Stimulated activated CD8-positive, alpha-beta memory T cell treated with anti-CD3 and anti-CD28 coated beads, Interleukin-4, amount 100 ng/mL, for 1 hour (primary cell): Measurements from ENCODE around the gene TRRAP.

Source experiments
- DNase-seq, 2 donors: peaks; one replicate each; pipeline ENCODE4 v3.0.0-alpha.2; 2020; ENCODE audit warnings: low read depth in 2 of 2, low spot score in 1 of 2

The TRRAP gene

DNA sequence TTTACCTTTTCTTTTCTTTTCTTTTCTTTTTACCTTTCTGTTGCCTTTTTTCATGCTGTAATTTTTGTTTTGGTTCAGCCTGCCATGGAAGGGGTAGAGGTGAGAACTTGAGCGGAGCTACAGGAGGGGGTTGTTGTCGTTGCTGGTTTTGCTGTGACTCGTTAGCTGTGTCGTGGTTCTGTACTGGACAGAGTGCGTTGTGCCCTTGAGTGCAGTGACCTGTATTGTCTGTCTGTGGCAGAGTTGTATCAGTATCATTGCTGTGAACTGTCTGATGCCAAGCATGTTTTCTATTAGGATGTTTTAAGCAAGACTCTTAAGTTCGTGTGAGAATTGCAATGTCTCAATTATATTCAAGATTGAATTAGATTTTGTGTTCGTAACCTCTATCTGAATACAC is 67.5 kb downstream of the TRRAP start:
- no peak for DNase-seq

DNA sequence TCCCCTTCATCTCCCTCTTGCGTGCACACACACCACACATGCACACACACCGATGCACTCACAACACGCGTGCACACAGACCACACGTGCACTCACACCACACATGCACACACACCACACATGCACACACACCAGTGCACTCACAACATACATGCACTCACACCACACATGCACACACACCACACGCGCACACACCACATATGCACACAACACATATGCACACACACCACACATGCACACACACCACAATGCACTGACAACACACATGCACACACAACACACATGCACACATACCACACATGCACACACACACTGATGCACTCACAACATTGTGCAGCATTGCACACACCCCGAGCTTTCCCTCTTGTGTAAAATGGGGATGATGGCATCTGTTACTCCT is 68.1 kb downstream of the TRRAP start:
- DNase-seq = no peak

DNA sequence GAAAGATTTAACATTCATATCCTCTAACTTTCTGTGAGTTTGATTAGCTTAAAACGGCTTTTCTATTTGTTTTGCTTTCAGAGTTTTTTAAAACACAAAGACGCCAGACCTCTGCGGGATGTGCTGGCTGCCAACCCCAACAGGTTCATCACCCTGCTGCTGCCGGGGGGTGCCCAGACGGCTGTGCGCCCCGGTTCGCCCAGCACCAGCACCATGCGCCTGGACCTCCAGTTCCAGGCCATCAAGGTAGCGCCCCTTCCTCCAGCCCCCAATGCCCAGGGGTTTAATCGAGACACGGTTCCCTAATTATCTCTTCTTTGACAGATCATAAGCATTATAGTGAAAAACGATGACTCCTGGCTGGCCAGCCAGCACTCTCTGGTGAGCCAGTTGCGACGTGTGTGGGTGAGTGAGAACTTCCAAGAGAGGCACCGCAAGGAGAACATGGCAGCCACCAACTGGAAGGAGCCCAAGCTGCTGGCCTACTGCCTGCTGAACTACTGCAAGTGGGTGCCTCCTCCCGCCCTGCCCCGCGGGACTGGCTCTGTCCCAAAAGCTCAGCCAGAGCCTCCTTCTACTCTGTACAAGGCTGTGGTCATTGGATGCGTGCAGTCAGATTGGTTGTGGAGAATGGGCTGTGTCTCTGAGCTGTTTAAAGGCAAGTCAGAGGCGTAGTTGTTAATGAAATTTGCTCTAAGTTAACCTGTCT is 71.2 kb downstream of the TRRAP start:
- DNase-seq = no peak

DNA sequence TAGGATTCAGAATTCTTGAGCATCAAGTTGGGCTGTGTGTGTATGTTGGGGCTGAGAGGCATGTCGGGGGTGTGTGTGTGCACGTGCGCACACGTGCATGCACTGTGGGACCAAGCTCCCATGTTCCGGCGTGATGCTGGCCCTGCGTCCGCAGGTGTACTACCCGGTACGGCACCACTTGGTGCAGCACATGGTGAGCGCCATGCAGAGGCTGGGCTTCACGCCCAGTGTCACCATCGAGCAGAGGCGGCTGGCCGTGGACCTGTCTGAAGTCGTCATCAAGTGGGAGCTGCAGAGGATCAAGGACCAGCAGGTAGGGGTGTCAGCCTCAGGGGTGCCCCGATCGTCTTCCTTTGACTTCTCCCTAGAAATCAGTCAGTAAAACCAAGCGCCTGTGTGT is 77.7 kb downstream of the TRRAP start:
- no peak for DNase-seq

DNA sequence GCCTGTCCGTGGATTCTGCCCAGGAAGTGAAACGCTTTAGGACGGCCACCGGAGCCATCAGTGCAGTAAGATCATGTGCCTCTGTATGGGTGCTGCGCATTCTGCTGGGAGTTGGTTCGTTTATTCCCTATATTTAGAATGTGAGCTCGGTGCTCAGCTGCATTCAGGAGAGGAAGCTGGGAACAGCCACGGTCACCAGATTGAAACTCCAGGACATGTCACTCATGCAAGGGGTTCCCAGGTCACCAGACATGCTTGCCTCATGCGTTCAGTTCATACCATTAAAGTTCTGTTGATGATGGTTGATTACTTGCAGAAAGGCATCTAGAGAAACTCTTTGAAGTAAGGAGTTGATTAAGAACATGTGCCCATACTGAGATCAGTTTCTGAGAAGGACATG is 78.1 kb downstream of the TRRAP start:
- no peak for DNase-seq

DNA sequence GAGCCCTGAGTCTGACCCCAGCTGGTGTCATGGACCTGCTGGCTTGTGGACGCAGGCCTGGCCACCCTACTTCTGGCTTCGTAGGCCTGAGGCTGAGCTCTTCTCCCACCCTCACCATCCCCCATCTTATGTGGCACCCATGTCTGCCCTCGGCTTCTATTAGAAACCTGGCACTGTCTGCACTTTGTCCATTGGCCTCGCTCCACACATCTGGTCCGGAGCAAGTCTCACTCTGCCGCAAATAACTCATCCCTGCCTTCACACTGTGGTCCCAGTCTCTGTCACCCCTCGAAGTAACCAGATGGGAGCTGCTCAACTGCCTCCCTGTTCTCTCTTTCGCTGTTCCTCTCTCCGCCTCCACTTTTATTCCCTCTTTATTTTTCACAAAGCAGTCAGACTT is 78.6 kb downstream of the TRRAP start:
- DNase-seq = no peak

DNA sequence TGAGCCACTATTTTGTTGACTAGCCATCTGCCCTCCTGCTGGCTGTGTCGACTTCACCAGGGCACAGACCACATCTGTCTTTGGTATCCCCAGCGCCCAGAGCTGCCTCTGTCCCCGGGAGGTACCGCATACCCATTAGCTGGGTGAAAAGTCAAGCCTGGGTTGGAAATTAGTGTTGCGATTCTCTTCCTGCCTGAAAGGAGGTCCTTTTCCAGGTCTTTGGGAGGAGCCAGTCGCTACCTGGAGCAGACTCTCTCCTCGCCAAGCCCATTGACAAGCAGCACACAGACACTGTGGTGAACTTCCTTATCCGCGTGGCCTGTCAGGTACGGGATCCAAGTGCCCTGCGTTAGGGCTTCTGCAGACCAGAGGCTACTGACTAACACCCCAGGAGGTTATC is 79.4 kb downstream of the TRRAP start:
- DNase-seq = no peak

DNA sequence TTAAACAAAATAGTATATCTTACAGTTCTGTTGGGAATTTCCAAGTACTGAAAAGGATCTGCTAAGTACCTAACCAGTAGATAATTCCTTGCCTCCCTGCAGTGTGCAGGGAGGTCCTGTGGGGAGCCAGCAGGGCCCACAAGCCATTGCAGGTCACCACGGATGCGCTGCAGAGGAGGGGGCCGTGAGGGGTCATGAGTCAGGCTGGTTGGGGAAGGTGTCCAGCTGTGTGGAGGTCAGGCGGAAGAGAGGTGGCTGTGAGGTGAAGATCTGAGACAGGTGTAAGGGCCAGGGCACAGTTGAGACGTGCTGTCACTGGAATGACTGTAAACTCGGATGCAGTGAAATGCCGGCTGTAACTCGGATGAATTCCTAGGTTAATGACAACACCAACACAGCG is 80.6 kb downstream of the TRRAP start:
- DNase-seq = no peak

DNA sequence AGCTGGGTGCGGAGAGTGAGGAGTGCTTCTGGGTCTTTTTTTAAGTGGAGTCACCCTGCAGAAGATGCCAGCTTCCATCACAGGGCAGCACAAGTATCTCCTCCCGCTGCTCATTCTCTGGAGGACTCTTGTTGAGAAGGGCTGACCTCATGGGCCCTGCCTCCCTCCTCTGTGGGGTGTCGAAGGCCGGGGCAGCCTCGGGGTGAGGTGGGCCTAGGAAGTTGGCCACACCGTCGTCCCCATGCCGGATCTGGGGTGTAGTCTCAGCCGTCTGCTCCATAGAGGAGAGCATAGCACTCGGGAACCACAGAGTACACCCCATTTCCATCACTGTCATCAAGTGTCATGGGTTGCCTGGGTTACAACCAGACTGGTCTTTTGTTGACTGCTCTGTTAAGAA is 85.0 kb downstream of the TRRAP start:
- no peak for DNase-seq

DNA sequence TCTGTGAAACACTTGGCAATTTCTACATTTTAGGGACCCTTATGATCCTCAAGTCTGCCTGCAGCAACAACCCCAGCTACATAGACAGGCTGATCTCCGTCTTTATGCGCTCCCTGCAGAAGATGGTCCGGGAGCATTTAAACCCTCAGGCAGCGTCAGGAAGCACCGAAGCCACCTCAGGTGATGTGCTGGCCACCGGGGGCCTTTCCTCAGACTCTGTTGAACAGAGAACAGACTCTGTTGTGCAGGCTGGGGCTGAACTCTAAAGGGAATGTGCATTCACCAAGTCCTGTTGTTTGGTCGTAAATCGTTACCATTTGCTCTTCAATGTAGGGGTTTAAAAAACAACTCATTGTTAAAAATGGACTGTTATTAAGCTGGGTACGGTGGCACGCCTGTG is 86.3 kb downstream of the TRRAP start:
- DNase-seq = no peak

DNA sequence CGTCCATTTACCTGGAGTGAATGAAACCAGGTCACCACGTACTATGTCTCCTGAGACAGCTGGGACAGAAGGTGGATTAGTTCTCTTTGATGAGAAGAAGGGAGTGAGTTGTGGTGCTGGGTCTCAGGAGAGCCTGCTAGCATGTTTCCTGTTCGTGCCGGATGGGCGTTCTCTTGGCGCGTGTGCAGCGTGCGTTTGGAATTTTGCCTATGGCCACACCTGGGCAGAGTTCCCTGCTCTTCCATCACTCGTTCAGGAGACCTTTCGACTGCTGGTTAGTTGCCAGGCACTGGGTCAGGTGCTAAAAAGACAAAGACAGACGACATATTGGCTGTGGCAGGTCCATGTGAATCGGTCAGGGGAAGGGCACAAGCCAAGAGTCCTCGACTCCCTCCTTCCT is 90.3 kb downstream of the TRRAP start:
- DNase-seq = no peak

DNA sequence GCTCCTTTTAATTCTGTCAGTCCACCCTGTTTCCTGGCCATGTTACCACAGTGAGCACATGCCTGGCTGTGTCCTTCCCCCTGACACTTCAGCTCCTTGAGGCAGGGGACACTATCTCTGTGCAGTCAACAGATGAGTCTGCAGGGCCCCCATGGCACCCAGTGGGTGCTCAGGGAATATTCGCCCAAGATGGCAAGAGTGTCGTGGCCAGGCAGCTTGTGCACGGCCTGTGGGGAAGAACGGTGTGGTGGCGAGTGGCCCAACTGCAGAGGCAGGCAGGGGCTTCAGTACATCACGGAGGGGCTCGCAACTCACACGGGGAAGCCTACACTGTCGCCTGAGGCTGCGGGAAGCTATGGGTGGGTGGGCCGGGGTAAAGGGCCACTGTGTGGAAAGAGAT is 91.1 kb downstream of the TRRAP start:
- no peak for DNase-seq

DNA sequence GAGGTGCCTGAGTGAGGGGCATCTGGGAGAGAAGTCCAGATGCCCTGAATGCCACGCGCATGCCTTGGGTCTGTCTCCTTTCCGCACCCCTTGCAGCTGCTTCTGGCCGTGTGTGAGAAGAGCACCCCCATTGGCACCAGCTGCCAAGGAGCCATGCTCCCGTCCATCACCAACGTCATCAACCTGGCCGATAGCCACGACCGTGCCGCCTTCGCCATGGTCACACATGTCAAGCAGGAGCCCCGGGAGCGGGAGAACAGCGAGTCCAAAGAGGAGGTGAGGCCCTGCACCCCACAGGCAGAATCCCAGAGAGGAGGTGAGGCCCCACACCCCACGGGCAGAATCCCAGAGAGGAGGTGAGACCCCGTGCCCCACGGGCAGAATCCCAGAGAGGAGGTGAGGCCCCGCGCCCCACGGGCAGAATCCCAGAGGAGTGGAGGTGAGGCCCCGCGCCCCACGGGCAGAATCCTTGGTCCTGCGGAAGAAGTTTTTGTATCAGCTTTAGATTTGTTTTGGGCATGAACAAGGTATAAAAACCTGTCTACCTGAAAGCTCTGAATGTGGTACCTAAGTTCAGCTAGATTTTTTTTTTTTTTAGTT is 91.8 kb downstream of the TRRAP start:
- DNase-seq = no peak

DNA sequence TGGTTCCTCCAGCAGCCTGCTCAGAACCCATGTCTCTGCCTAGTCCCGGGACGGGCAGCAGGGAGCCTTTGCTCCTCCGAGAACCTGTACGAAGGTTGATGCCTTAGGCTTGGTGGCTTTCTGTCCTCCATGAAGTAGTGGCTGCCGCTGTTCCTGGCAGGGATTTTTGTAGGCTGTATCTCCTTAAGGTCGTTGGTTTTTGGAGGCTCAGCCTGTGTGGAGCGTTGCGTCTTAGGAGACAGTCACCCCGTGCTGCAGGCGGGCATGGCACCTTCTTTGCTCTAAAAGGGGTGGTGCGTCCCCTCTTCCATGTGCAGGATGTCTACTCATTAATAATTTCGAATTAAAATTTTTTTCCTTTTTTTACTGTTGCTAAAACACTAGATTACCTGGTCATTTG is 92.5 kb downstream of the TRRAP start:
- no peak for DNase-seq

DNA sequence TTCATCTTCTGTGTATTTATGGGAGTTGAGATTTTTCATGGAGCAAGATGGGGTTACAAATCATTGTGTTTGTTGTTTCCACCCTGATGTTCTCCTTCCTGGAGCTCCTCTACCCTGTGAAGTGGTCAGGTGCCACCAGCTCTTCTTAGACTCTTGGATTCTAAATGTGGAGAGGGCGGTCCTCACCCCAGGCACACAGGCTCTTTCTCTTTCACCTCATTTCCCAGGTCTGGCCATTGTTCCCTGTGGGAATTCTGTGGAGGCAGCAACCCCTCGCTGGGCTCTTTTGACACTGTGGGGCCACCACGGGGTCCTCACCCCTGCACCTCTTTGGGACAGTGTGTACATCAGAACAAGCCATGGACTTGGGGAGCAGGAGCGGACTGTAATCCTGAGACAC is 95.9 kb downstream of the TRRAP start:
- no peak for DNase-seq

DNA sequence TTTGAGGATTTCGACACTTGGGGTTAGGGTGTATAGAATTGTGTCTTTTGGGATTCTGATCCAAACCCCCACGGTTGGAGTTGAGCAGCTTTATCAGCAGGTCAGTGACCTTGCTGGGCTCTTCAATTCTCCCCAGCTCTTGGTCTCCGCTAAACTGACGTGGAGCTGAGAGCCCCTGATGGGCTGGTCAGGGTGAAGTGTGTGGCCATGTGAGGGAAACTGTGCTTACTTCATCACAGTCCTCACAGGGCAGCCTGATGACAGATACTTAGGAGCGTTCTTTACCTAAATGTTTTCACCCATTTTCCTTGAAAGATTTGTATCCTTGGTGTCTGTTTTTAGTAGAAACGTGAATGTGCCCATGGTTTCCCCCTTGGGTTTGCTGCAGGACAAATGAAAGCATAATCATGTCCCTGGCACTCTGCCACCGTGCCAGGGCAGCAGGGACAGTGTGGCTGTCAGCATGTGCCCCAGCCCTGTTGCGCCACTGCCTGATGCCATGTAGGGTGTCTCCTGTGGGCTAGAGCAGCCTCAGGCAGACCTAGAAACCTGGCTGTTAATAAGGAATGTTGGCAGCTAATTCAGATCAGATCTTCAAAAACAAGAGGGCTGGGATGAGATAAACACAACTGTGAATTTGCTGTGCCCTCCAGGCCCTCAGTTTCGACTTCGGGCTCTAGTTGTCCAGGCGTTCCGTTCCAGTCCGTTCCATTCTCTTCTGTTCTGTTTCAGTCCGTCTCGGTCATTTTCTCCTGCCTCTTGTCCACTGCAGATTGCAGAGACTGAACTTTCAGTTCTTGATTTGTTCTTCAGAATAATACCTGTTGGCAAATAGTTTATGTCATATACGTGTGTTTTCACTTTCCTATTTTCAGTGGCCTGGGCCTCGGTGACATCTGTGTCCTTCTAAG is 96.8 kb downstream of the TRRAP start:
- no peak for DNase-seq

DNA sequence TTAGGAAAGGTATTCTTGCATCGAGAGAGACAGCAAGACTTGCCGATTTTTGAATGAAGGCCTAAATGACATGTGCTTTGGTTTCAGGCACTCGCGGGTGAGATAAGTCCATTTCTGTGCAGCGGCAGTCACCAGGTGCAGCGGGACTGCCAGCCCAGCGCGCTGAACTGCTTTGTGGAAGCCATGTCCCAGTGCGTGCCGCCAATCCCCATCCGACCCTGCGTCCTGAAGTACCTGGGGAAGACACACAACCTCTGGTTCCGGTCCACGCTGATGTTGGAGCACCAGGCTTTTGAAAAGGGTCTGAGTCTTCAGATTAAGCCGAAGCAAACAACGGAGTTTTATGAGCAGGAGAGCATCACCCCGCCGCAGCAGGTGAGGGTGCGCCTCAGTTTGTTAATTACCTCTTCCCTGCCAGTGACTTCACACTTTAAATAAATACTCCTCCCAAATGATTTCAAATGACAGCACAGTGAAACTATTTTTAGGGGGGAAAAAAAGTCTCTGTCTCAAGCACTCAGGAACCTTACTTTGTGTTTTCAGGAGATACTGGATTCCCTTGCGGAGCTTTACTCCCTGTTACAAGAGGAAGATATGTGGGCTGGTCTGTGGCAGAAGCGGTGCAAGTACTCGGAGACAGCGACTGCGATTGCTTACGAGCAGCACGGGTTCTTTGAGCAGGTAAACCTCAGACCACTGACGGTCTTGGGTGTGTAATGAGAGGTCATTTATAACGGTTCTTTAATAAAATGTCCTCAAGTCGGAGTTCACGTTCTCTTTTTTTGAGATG is 98.3 kb downstream of the TRRAP start:
- DNase-seq = no peak

DNA sequence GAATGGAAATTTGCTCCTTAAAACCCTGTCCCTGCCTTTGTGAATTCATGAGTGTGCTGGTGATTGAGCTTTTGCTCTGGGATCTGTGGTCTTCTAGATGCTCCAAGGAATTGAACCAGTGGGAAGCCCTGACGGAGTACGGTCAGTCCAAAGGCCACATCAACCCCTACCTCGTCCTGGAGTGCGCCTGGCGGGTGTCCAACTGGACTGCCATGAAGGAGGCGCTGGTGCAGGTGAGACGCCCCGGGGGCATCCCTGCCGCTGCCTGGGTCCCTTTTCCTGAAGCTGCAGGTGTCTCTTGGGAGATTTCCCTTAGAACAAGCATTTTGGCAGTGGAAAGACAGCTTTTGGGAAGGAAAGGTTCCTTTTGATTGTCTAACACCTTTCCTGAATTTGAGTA is 100.3 kb downstream of the TRRAP start:
- DNase-seq = no peak

DNA sequence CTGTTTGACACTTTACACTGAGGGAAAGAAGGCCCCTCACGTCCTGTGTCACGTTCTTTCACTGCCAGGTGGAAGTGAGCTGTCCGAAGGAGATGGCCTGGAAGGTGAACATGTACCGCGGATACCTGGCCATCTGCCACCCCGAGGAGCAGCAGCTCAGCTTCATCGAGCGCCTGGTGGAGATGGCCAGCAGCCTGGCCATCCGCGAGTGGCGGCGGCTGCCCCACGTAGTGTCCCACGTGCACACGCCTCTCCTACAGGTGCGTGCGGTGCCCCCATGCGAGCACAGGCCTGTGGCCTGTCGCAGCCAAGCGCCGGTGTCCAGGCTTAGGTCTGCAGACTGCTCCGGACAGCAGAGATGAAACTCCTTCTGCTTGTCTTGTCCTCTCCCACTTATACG is 103.4 kb downstream of the TRRAP start:
- DNase-seq = no peak

DNA sequence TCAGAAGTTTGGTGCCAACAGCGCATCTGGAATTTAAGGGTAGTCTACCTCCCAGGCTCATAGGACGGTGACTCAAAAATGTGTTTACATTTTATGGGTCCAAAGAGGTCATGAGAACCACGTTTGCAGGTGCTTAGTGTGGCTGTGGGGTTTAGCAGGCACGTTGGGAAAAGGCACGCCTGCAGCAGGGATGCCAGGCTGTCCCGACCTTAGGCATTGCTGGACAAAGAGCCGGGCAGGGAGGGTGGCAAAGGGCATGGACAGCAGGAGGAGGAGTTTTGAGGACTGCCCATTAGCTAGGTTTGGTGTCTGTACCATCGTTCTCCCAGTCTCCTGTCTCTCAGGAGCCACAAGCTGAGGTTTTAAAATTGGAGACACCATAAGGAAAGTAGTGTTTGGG is 104.4 kb downstream of the TRRAP start:
- no peak for DNase-seq

DNA sequence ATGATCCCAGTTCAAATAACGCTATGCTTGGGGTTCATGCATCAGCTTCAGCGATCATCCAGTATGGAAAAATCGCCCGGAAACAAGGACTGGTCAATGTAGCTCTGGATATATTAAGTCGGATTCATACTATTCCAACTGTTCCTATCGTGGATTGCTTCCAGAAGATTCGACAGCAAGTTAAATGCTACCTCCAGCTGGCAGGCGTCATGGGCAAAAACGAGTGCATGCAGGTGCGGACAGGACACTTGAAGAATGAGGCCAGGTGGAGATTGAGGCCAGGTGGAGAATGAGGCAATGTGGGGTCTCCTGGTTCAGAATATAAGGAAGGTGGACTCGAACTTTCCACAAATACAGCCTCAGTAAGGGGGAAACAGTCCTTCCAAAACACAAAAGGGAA is 105.8 kb downstream of the TRRAP start:
- DNase-seq = no peak

DNA sequence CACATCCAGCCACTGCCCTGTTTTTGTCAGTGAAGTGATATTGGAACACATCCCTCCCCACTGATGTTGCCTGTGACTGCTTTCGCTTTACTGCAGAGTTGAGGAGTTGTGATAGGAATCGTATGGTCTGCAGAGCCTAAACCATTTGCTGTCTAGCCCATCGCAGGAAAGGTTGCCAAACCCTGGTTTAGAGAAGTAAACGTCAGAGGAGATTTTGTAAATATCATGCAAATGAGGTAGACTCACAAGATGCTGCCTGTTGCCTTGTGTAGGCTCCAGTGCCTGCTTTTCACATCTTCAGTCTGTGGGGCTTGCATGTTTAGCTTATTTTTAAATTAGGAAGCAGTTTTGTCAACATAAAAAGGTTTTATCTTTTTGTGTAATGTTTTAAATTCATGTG is 107.1 kb downstream of the TRRAP start:
- DNase-seq = no peak
